ENCODE results near the gene SLC2A6. TPM values are rescaled to one million over a fixed set of nuclear protein-coding genes. Genes with fewer than 3 reads are reported as not detected.

Gene SLC2A6
- total RNA-seq, 2 donors from 2014 or later, result 1.5 to 3.4 TPM

GRCh38 chr9:133429214-133429613 lies 49.7 kb downstream of the SLC2A6 start:
- Mint-ChIP-seq H3K27ac (no peak overlapping the region), H3K36me3 (ENCODE audit: low read depth) (no peaks in the 10 kb centered on the region), H3K27me3 (peaks cover 31% of the 10 kb centered on the region), H3K4me3 (peak overlapping the region; percentile 52), H3K4me1 (peaks cover 5% of the 10 kb centered on the region)
- DNase-seq, result no peak
- no peak for ATAC-seq
- H3K9me3 ChIP-seq (ENCODE audit: control insufficient read depth, low read length, poor library complexity, severe bottlenecking), result no peaks in the 10 kb centered on the region

- H3K27ac Mint-ChIP-seq, result no peak overlapping the region
These were observed 50.2 kb downstream of the SLC2A6 start for GRCh38 chr9:133428617-133429101.

GRCh38 chr9:133427658-133428348 lies 51.1 kb downstream of the SLC2A6 start:
- H3K4me3 Mint-ChIP-seq, result peak overlapping the region; percentile 79
- no peaks in the 10 kb centered on the region for H3K36me3 Mint-ChIP-seq (ENCODE audit: low read depth)
- ATAC-seq (no peak), DNase-seq (no peak)
- peaks cover 31% of the 10 kb centered on the region for H3K27me3 Mint-ChIP-seq
- H3K27ac Mint-ChIP-seq, result no peak overlapping the region
- peaks cover 4% of the 10 kb centered on the region for H3K4me1 Mint-ChIP-seq
- H3K9me3 ChIP-seq (ENCODE audit: control insufficient read depth, low read length, poor library complexity, severe bottlenecking), result no peaks in the 10 kb centered on the region

More at GRCh38 chr9:133428617-133429101, 50.2 kb downstream of the SLC2A6 start:
- DNase-seq (no peak), ATAC-seq (no peak)
- no peaks in the 10 kb centered on the region for H3K9me3 ChIP-seq (ENCODE audit: control insufficient read depth, low read length, poor library complexity, severe bottlenecking)
- H3K4me1 Mint-ChIP-seq, result peaks cover 5% of the 10 kb centered on the region
- H3K27me3 Mint-ChIP-seq, result peaks cover 31% of the 10 kb centered on the region
- H3K36me3 Mint-ChIP-seq (ENCODE audit: low read depth), result no peaks in the 10 kb centered on the region
- H3K4me3 Mint-ChIP-seq, result peak overlapping the region; percentile 50

GRCh38 chr9:133426011-133426410 lies 52.9 kb downstream of the SLC2A6 start:
- Mint-ChIP-seq H3K36me3 (ENCODE audit: low read depth) (no peaks in the 10 kb centered on the region), H3K4me1 (peaks cover 10% of the 10 kb centered on the region), H3K27me3 (peaks cover 31% of the 10 kb centered on the region), H3K27ac (no peak overlapping the region), H3K4me3 (no peak overlapping the region)
- DNase-seq, result no peak
- no peaks in the 10 kb centered on the region for H3K9me3 ChIP-seq (ENCODE audit: control insufficient read depth, low read length, poor library complexity, severe bottlenecking)
- no peak for ATAC-seq

GRCh38 chr9:133425049-133425632 lies 53.8 kb downstream of the SLC2A6 start:
- DNase-seq, result no peak
- no peak overlapping the region for H3K27ac Mint-ChIP-seq
- H3K36me3 Mint-ChIP-seq (ENCODE audit: low read depth), result no peaks in the 10 kb centered on the region
- H3K4me3 Mint-ChIP-seq, result no peak overlapping the region
- peaks cover 31% of the 10 kb centered on the region for H3K27me3 Mint-ChIP-seq
- H3K9me3 ChIP-seq (ENCODE audit: control insufficient read depth, low read length, poor library complexity, severe bottlenecking), result no peaks in the 10 kb centered on the region
- peaks cover 17% of the 10 kb centered on the region for H3K4me1 Mint-ChIP-seq
- no peak for ATAC-seq

GRCh38 chr9:133424187-133424586 lies 54.7 kb downstream of the SLC2A6 start:
- Mint-ChIP-seq H3K4me3 (no peak overlapping the region), H3K4me1 (peaks cover 17% of the 10 kb centered on the region), H3K27ac (no peak overlapping the region), H3K36me3 (ENCODE audit: low read depth) (no peaks in the 10 kb centered on the region), H3K27me3 (peaks cover 31% of the 10 kb centered on the region)
- DNase-seq (no peak), ATAC-seq (no peak)
- H3K9me3 ChIP-seq (ENCODE audit: control insufficient read depth, low read length, poor library complexity, severe bottlenecking), result no peaks in the 10 kb centered on the region

GRCh38 chr9:133423216-133423615 lies 55.7 kb downstream of the SLC2A6 start:
- no peaks in the 10 kb centered on the region for H3K9me3 ChIP-seq (ENCODE audit: control insufficient read depth, low read length, poor library complexity, severe bottlenecking)
- Mint-ChIP-seq H3K4me3 (no peak overlapping the region), H3K4me1 (peaks cover 19% of the 10 kb centered on the region), H3K27ac (no peak overlapping the region), H3K36me3 (ENCODE audit: low read depth) (no peaks in the 10 kb centered on the region), H3K27me3 (peaks cover 31% of the 10 kb centered on the region)
- no peak for DNase-seq
- no peak for ATAC-seq

- DNase-seq (no peak), ATAC-seq (peak; percentile 29)
- no peaks in the 10 kb centered on the region for H3K9me3 ChIP-seq (ENCODE audit: control insufficient read depth, low read length, poor library complexity, severe bottlenecking)
- H3K4me1 Mint-ChIP-seq, result peaks cover 23% of the 10 kb centered on the region
- no peak within 1 kb of the TSS for H3K4me3 Mint-ChIP-seq
- peaks cover 23% of the 10 kb centered on the region for H3K27me3 Mint-ChIP-seq
- H3K27ac Mint-ChIP-seq, result peak within 1 kb of the TSS; percentile 37
- no peaks in the 10 kb centered on the region for H3K36me3 Mint-ChIP-seq (ENCODE audit: low read depth)
These were observed 57.0 kb downstream of the SLC2A6 start, which contains the start of gene ADAMTS13 for GRCh38 chr9:133421615-133422542. Gene ADAMTS13, plus strand, starts transcription at chr9:133422367. Its CDS starts 77 bp downstream, at chr9:133422444.

Other genes with a start within 250 kb of the SLC2A6 start
- gene ABO, start 203.9 kb downstream of the SLC2A6 start, total RNA-seq, result 1 to 10 TPM; 2.1 to 3.8 TPM
- gene SURF6, start 142.9 kb downstream of the SLC2A6 start, total RNA-seq, result 10 to 100 TPM; 13.6 to 14.0 TPM
- gene MED22, start 131.0 kb downstream of the SLC2A6 start, total RNA-seq, result 10 to 100 TPM; 23.4 to 23.6 TPM
- 1,000 to 10,000 TPM; 2,417 to 2,552 TPM for gene RPL7A, start 130.9 kb downstream of the SLC2A6 start, total RNA-seq
- 10 to 100 TPM; 34.9 to 46.9 TPM for gene SURF1, start 122.6 kb downstream of the SLC2A6 start, total RNA-seq
- 10 to 100 TPM; 14.1 to 16.0 TPM for gene SURF2, start 122.5 kb downstream of the SLC2A6 start, total RNA-seq
- 100 to 1,000 TPM; 116 to 124 TPM for gene SURF4, start 103.0 kb downstream of the SLC2A6 start, total RNA-seq
- under 1 TPM; 0.72 to 0.81 TPM for gene STKLD1, start 102.7 kb downstream of the SLC2A6 start, total RNA-seq
- 10 to 100 TPM; 17.0 to 23.4 TPM for gene REXO4, start 61.1 kb downstream of the SLC2A6 start, total RNA-seq
- 1 to 10 TPM; 1.1 to 1.9 TPM for gene ADAMTS13, start 56.7 kb downstream of the SLC2A6 start, total RNA-seq
- 1 to 10 TPM; 1.4 to 3.8 TPM for gene CACFD1, start 19.1 kb downstream of the SLC2A6 start, total RNA-seq
- gene MYMK, start 45.9 kb upstream of the SLC2A6 start, total RNA-seq, result not detected
- not detected for gene ADAMTSL2, start 55.6 kb upstream of the SLC2A6 start, total RNA-seq
- not detected for gene FAM163B, start 130.3 kb upstream of the SLC2A6 start, total RNA-seq
- under 1 TPM in 1 of 2 donors, not detected in 1; 0.18 TPM for gene DBH, start 157.3 kb upstream of the SLC2A6 start, total RNA-seq

Data from T-helper 17 cell (primary cell).